Activated CD8-positive, alpha-beta memory T cell treated with anti-CD3 and anti-CD28 coated beads for 36 hours (primary cell): ENCODE data around the gene MBL2. TPM values are rescaled to one million over a fixed set of nuclear protein-coding genes. Genes with fewer than 3 reads are reported as not detected.

Source experiments
- CTCF ChIA-PET: fragments of 350-600 bp; sonication (Branson Sonifier 250); formaldehyde crosslinking; loops from one replicate; lab custom pipeline; 2021; ENCODE audit warnings: antibody characterized with exemption; lab: Charles Lee
- POLR2A ChIA-PET: fragments of 350-600 bp; sonication (Branson Sonifier 250); formaldehyde crosslinking; loops from one replicate; lab custom pipeline; 2021; ENCODE audit warnings: antibody characterized with exemption; lab: Charles Lee
- total RNA-seq, 2 experiments: library from RNA; stranded (reverse); gene quantifications; one replicate each; pipeline ENCODE4 v1.2.3, GENCODE V29; 2021

MBL2 gene
- total RNA-seq, 2 experiments from 2014 or later: not detected

GRCh38 chr10:52774600-52775106, 2.1 kb upstream of the MBL2 start:
- ChIA-PET POLR2A (no interaction called here), CTCF (no interaction called here)

DNA sequence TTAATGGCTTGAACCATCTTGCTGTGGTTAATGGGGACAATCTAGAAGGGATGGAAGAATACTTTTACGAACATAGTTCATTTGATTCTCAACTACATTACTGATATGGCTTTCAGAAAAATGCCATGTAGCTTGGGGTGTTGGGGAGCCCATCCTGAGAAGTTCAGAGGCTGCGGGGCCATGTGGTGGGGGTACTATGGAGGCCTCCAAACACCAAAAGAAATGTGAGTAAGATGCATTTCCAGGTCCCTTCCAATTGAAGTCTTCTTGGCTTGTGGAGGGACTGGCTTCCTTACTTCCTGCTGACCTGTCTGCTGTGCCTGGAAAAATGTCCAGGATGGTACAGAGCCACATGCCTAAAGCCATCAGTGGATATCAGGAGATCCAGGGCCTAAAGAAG, 1.6 kb upstream of the MBL2 start:
- POLR2A ChIA-PET: no interaction called here
- CTCF ChIA-PET: no interaction called here

GRCh38 chr10:52771534-52772445, 794 bp downstream of the MBL2 start:
- ChIA-PET CTCF (no interaction called here), POLR2A (no interaction called here)

DNA sequence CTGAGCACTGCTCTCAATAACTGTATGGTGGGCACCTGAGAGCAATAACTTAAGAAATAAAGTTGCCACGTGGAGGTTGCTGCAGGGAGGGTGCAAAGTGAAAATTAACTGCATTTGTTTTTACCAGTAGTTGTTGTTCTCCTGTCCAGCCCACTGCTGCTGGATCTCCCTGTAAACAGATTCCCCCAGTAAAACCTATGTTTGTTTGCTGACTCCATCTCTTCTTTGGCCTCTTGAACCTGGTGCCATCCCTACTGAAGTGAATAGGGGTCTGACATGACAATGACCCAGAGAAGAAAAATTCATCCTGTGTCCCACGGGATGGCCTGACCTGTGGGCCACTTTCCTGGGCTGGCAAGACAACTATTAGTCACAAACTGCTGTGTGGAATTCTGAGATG, 1.7 kb downstream of the MBL2 start:
- ChIA-PET POLR2A (no interaction called here), CTCF (no interaction called here)

GRCh38 chr10:52769966-52770365, 2.6 kb downstream of the MBL2 start:
- CTCF ChIA-PET: no interaction called here
- POLR2A ChIA-PET: no interaction called here

DNA sequence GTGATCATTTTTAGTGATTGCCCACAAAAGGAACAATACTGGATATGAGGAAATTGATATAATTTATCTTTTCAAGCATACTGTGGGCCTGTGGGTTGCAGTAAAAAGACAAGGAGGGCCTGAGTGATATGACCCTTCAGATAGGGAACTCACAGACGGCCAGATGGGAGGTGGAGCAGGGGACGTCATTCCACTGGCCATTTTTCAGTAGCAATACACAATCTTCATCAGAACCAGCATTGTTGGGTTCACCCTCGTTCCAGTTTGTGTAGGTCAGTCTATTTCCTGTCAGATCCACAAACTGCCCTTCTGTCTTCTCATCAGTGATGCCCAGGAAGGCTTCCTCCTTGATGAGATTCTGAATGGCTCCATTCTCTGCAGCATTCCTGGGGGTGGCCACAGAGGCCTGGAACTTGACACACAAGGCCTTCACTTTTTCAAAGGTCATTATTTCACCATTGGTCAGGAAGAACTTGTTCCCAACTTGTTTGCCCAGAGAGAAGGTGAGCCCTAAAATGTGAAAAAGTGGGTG, 4.5 kb downstream of the MBL2 start:
- POLR2A ChIA-PET: no interaction called here
- CTCF ChIA-PET: no interaction called here

DNA sequence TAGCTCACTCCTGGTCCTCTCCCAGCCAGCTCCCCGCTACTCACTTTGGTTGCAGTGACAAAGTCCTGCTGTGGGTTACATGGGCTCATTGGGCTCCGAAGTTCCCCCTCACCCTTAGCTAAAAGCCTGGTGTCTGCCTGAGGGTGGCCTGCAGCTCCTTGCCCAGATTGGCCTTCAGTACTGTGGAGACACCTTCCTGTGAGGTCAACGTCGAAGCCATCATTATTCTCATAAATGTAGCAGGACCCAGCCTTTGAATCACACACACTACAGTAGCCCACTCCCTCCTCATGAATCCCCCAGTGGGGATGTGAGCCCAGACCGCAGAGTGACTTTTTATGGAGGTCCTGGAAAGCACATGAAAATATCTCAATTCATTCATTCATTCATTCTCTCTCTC, 10.5 kb downstream of the MBL2 start:
- CTCF ChIA-PET: no interaction called here
- POLR2A ChIA-PET: no interaction called here

GRCh38 chr10:52759154-52759553, 13.4 kb downstream of the MBL2 start:
- ChIA-PET CTCF (no interaction called here), POLR2A (no interaction called here)

- POLR2A ChIA-PET: no interaction called here
- CTCF ChIA-PET: no interaction called here
Observed at GRCh38 chr10:52758406-52758805, 14.2 kb downstream of the MBL2 start.

GRCh38 chr10:52757773-52758172, 14.8 kb downstream of the MBL2 start:
- CTCF ChIA-PET: no interaction called here
- POLR2A ChIA-PET: no interaction called here

DNA sequence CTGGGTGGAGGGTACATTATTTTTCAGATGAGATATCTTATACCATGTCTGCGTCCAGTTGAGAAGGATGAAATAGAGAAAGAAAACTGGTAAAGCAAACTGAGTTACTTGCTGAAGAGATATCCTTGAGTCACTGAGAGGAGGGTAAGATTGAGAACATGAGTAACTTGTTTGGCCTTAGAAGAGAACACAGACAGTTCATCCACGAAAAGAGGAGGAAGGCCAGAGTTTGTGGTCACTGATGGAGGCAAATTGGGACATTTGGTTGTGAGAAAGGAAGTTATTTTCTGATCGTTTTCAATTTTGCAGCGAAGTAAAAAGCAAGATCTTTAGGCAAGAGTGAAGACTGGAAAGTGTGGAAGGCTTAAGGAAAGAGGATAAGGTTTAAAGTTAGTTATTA, 15.6 kb downstream of the MBL2 start:
- POLR2A ChIA-PET: no interaction called here
- CTCF ChIA-PET: no interaction called here

GRCh38 chr10:52756295-52756694, 16.3 kb downstream of the MBL2 start:
- ChIA-PET CTCF (no interaction called here), POLR2A (no interaction called here)

DNA sequence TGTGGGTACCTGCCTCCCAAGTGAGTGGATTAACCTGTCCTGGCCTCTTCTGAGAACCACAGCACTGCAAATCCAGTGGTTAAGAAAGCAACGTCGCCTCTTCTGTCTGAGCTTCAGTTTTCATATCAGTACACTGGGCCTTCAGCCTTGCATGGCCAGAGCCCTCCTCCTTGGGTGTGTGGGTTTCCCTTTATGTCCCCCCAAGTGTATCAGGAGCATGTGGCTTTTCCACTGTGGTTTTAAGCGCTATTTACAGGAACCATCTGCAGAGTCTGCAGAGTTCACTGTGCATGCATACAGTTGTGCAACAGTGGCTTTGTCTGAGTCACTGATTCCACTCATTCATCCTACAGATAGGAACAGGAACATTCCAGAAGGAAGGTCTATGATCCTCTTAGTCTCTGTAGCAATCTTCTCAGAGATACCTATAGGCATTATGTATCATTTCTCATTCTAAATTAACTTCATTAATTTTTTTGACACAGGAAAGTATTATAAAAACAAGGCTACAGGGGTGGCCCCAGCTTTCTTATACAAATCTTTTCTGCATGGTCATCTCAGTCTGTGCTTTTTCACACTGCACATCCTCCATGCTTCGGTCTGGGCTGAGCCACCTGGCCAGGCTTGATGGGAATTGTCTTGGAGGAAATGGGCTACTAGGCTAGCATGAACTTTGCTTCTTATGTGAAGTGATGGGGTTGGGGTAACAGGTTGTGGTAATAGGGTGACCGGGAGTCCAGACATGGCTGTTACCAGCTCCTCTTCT, 17.1 kb downstream of the MBL2 start:
- CTCF ChIA-PET: no interaction called here
- POLR2A ChIA-PET: no interaction called here

DNA sequence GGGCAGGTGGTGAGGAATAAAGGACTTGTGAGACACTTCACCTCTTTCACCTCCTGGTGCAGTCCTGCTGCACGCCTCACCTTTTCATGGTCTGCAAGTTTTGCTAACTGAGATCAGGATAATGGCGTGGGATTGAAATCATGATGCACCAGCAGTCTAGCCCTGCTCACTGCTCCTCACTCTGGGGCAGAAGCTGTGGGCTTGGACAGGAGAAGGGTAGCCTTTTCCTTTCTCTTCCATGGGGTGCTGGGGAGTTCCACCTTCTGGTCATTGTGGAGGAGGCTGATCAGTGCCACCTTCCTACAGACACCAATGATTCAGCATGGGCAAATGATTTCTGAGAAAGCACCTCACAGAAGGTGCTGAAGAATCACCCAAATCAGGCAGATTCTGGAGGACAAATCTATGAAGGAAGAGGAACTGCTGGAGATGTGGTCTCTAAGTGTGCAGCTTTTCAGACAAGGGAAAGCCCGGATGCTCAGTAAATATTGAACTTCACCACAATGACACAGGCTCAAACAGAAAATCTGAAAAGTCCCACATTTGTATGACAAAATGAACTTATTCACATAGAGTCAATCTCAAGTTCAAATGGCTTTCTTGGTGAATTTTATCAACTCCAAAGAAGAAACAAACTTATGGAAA, 19.7 kb downstream of the MBL2 start:
- ChIA-PET CTCF (no interaction called here), POLR2A (no interaction called here)

- POLR2A ChIA-PET: no interaction called here
- CTCF ChIA-PET: no interaction called here
Observed at GRCh38 chr10:52752261-52752660, 20.3 kb downstream of the MBL2 start.

DNA sequence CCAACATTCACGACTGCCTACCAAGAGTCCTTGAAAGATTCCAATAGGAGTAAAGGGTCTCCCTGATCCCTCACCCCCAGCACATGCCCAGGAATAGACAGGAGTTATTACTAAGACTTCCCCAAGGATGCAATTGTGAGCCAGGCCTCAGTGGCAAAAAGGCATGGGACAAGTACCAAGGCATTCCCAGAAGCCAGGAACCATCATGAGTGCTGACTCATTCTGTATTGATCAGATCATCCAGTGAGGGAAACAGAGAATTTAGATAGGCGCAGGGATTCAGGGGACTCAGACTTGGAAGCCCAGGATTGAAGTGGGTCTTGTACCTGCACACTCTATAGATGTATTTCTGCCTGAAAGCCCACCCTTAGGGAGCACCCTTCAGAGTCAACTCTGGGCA, 21.2 kb downstream of the MBL2 start:
- CTCF ChIA-PET: no interaction called here
- POLR2A ChIA-PET: no interaction called here

GRCh38 chr10:52750629-52751028, 22.0 kb downstream of the MBL2 start:
- CTCF ChIA-PET: no interaction called here
- POLR2A ChIA-PET: no interaction called here

GRCh38 chr10:52747694-52748093, 24.9 kb downstream of the MBL2 start:
- ChIA-PET CTCF (no interaction called here), POLR2A (no interaction called here)

- ChIA-PET POLR2A (no interaction called here), CTCF (no interaction called here)
Observed at GRCh38 chr10:52746169-52746568, 26.4 kb downstream of the MBL2 start.
